Adrenal gland (tissue), 12 donors: ENCODE data around the gene LRRTM2. TPM values are rescaled to one million over a fixed set of nuclear protein-coding genes. Genes with fewer than 3 reads are reported as not detected.

Source experiments
- DNase-seq, 7 donors: peaks; one replicate each; pipeline ENCODE4 v3.0.0-alpha.2; 2019 to 2020
- H3K27ac ChIP-seq, 5 donors: fragments of 200-600 bp; sonication (generic) in 4 of 5; 1 replicate in 3 of 5; 2 replicates in 2 of 5; pipeline versions ENCODE4 v1.5.1 to v1.8.0; 2016 to 2020; ENCODE audit warnings: mild to moderate bottlenecking in 1 of 5
- H3K27me3 ChIP-seq: fragments of 200-600 bp; 2 replicates; pipeline ENCODE4 v1.8.0; 2021
- H3K36me3 ChIP-seq, 2 donors: fragments of 200-600 bp; replicated peaks in 1 of 2; 1 replicate in 1 of 2; 2 replicates in 1 of 2; pipeline versions ENCODE4 v1.5.1 to v1.8.0; 2018 to 2022
- H3K4me1 ChIP-seq, 2 donors: fragments of 200-600 bp; replicated peaks in 1 of 2; 1 replicate in 1 of 2; 2 replicates in 1 of 2; pipeline versions ENCODE4 v1.5.1 to v1.8.0; 2018 to 2021
- H3K4me3 ChIP-seq, 4 donors: fragments of 200-600 bp; sonication (generic) in 3 of 4; one replicate each; pipeline ENCODE4 v1.5.1; 2016 to 2018
- H3K9me3 ChIP-seq, 3 donors: fragments of 200-600 bp; sonication (generic) in 1 of 3; replicated peaks in 1 of 3; 1 replicate in 2 of 3; 2 replicates in 1 of 3; pipeline versions ENCODE4 v1.5.1 to v1.8.0; 2016 to 2021
- POLR2A ChIP-seq, 2 donors: fragments of 450-650 bp; IDR thresholded peaks; one replicate each; pipeline ENCODE4 v1.6.1; 2017; ENCODE audit warnings: antibody characterized with exemption in 2 of 2, mild to moderate bottlenecking in 2 of 2, moderate library complexity in 1 of 2
- WGBS, 4 donors: extraction: QIAGEN DNeasy Blood & Tissue Kit in 2 of 4; methylation state at CpG; one replicate each; pipeline versions ENCODE4 v1.1.5 to v1.1.7; 2013 to 2017; 5-methylcytosine and 5-hydroxymethylcytosine counted together
- intact Hi-C, 2 donors: fragments of 100-400 bp; cut with DNase I; formaldehyde crosslinking; loops; one replicate each; pipeline versions ENCODE4 v1.14.1 to v1.15.0; 2022 to 2023
- polyA plus RNA-seq, 3 donors: library from polyadenylated mRNA; stranded (reverse); fragments of 200-250 nt in 2 of 3; fragments of 350-450 nt in 1 of 3; fragmentation: Illumina TruSeq in 1 of 3; extraction: RNeasy Lipid Tissue Mini Kit (QIAGEN cat#74804) in 1 of 3; gene quantifications; one replicate each; pipeline ENCODE4 v1.2.3, GENCODE V29; 2013 to 2014
- total RNA-seq, 9 donors: library from RNA; depleted of rRNA in 4 of 9; stranded (reverse); fragments of >200 nt in 4 of 9; fragments of 120-200 nt in 1 of 9; fragmentation: NEBNext Ultra II Directional in 1 of 9; extraction: Animal tissue kit (Norgen Biotek cat#: 25700) in 1 of 9; gene quantifications; one replicate each; pipeline versions ENCODE4 v1.1.0 to v1.2.4, GENCODE V29; 2013 to 2023
- TF ChIP-seq, protein P1 (sequence below), 6 experiments: fragments of 450-650 bp in 4 of 6; fragments of 200-600 bp in 2 of 6; sonication (generic) in 1 of 6; IDR thresholded peaks; 1 replicate in 5 of 6; 2 replicates in 1 of 6; pipeline versions ENCODE4 v1.5.1 to v1.8.0; 2016 to 2021; ENCODE audit warnings: antibody characterized with exemption in 6 of 6, mild to moderate bottlenecking in 2 of 6, moderate library complexity in 1 of 6
- donor health status: healthy with polysubstance abuse.
- donor health status: Bipolar disorder and iron deficiency.
- donor health status: DM: yes; HTN: yes; CAD: no.
- donor health status: DM: no; HTN: no; CAD: no.
- donor health status: DM: no; HTN: no; CAD: no.
- donor health status: DM: yes; HTN: yes; CAD: no.

Gene LRRTM2
- total and polyA plus RNA-seq, 12 donors = 0.07 to 1.6 (median 0.86) TPM; not detected in 3

DNA sequence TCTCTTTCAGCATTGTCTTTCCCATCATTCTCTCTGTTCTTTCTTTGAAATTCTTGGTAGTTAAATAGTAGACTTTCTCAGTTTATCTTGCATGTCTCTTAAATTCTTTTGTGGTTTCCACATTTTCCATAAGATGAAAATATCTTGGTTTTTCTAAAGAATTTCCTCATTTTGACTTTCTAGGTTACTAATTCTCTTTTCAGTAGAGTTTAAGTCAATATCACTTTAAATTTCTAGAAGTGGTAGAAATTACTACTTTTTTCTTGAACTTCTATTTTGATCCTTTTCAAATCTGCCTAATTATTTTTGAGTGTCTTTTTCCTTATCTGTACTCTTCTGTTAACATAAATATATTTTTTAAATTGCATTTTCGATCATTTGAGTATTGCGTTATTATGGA, 23.6 kb upstream of the LRRTM2 start:
- intact Hi-C loops = no loop called here
- Histone ChIP-seq H3K27me3 (no peaks in the 10 kb centered on the region), H3K9me3 (no peaks in the 10 kb centered on the region), H3K4me3 (no peak overlapping the region), H3K36me3 (no peaks in the 10 kb centered on the region), H3K4me1 (peaks cover 7 to 20% of the 10 kb centered on the region in 2 donors), H3K27ac (no peak overlapping the region)
- 95 to 100% (median 97%) methylated on average over 2 of the region's 2 CpGs for WGBS, 4 donors
- DNase-seq = no peak
- TF ChIP-seq POLR2A (IDR thresholded peaks at IDR 0.05) = no peak
- TF ChIP-seq, protein P1, sequence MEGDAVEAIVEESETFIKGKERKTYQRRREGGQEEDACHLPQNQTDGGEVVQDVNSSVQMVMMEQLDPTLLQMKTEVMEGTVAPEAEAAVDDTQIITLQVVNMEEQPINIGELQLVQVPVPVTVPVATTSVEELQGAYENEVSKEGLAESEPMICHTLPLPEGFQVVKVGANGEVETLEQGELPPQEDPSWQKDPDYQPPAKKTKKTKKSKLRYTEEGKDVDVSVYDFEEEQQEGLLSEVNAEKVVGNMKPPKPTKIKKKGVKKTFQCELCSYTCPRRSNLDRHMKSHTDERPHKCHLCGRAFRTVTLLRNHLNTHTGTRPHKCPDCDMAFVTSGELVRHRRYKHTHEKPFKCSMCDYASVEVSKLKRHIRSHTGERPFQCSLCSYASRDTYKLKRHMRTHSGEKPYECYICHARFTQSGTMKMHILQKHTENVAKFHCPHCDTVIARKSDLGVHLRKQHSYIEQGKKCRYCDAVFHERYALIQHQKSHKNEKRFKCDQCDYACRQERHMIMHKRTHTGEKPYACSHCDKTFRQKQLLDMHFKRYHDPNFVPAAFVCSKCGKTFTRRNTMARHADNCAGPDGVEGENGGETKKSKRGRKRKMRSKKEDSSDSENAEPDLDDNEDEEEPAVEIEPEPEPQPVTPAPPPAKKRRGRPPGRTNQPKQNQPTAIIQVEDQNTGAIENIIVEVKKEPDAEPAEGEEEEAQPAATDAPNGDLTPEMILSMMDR (IDR thresholded peaks at IDR 0.05) = no peak

DNA sequence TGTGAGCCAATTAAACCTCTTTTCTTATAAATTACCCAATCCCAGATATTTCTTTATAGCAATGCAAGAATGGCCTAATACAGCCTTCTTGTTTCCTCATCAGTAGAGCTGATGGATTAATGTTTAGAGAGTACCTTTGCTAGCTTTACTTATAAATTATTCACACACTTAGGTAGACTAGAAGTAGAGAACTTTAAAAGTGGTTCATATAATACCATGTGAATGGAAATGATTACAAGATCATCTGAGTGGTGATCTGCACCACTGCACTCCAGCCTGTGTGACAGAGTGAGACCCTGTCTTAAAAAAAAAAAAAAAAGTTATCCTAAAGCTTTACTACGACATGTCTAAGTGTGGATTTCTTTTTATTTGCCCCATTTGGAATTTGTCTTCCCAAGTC, 23.2 kb upstream of the LRRTM2 start:
- no peak for DNase-seq
- intact Hi-C loops = no loop called here
- H3K9me3 ChIP-seq = no peaks in the 10 kb centered on the region
- TF ChIP-seq, protein P1 (IDR thresholded peaks at IDR 0.05) = no peak
- TF ChIP-seq POLR2A (IDR thresholded peaks at IDR 0.05) = no peak
- H3K4me1 ChIP-seq = peaks cover 7 to 20% of the 10 kb centered on the region in 2 donors
- no peaks in the 10 kb centered on the region for H3K36me3 ChIP-seq
- H3K27me3 ChIP-seq = no peaks in the 10 kb centered on the region
- WGBS, 4 donors = 100% methylated on average over 1 of the region's 1 CpG
- no peak overlapping the region for H3K4me3 ChIP-seq
- no peak overlapping the region for H3K27ac ChIP-seq

DNA sequence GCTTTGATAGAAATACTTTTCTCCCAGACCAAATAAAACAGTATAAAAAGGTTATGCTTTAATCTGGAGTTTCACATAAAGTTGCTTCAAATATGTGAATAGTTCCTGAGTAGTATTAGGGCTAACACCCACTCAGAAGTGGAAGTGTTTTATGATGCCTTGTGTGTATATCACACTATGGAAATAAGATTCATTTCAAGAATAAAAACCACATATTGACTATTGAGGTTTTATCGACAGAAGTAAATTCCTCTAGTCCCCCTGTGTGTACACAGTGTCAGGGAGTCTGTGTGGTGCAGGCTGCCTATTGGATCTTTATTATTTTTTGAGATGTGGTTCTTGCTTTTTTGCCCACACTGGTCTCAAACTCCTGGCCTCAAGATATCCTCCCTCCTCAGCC, 20.8 kb upstream of the LRRTM2 start:
- DNase-seq = no peak
- TF ChIP-seq, protein P1 (IDR thresholded peaks at IDR 0.05) = no peak
- TF ChIP-seq POLR2A (IDR thresholded peaks at IDR 0.05) = no peak
- Histone ChIP-seq H3K27me3 (no peaks in the 10 kb centered on the region), H3K4me1 (peaks cover 7 to 20% of the 10 kb centered on the region in 2 donors), H3K36me3 (no peaks in the 10 kb centered on the region), H3K27ac (no peak overlapping the region), H3K4me3 (no peak overlapping the region), H3K9me3 (no peaks in the 10 kb centered on the region)
- 92 to 95% (median 94%) methylated on average over 1 of the region's 1 CpG for WGBS, 4 donors
- intact Hi-C loops = no loop called here

DNA sequence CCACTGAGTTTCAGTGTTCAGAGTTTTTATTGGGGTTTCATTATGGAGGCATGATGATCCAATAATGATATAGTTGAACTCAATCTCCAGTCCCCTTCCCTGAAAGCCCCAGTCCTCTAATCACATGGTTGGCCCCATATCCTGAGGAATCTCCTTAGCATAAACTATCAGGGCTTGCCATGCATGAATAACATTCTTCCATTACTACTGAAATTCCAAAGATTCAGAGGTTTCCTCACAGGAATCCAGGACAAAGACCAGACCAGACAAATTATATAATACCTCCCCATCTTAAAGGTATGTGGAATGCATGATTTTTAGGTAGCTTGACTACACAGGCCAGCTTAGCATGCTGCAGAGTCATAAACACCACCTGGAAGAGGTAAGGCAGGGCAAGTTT, 15.5 kb upstream of the LRRTM2 start:
- DNase-seq = no peak
- peaks cover 4% of the 10 kb centered on the region in 2 donors for H3K4me1 ChIP-seq
- no peak overlapping the region for H3K4me3 ChIP-seq
- TF ChIP-seq, protein P1 (IDR thresholded peaks at IDR 0.05) = no peak
- TF ChIP-seq POLR2A (IDR thresholded peaks at IDR 0.05) = no peak
- intact Hi-C loops = no loop called here
- no peaks in the 10 kb centered on the region for H3K27me3 ChIP-seq
- peaks cover 0 to 32% of the 10 kb centered on the region in 2 donors for H3K36me3 ChIP-seq
- H3K27ac ChIP-seq = no peak overlapping the region
- no peaks in the 10 kb centered on the region for H3K9me3 ChIP-seq
